SK-N-SH treated with all-trans-retinoic acid at 6 μM for 48 hours (cell line): ENCODE data around the gene CAMSAP2.

ENCODE experiments used
- ATAC-seq: fragments of 200-7000 bp; cut with Tn5 transposase; 3 replicates; pipeline ENCODE4 v1.9.1; 2020; ENCODE audit warnings: mild to moderate bottlenecking, moderate library complexity
- ARNTL ChIP-seq: fragments of 450-650 bp; formaldehyde crosslinking; IDR thresholded peaks from 2 replicates; pipeline ENCODE4 v1.5.0; 2020; ENCODE audit warnings: low read depth, mild to moderate bottlenecking, moderate library complexity, borderline replicate concordance
- BACH2 ChIP-seq: fragments of 250-450 bp; sonication (Bioruptor Pico); IDR thresholded peaks from 2 replicates; pipeline ENCODE4 v1.9.0; 2021; ENCODE audit warnings: mild to moderate bottlenecking, borderline replicate concordance
- CREB5 ChIP-seq: fragments of 250-450 bp; sonication (Bioruptor Pico); IDR thresholded peaks from 2 replicates; pipeline ENCODE4 v1.5.1; 2020; ENCODE audit warnings: low read depth, mild to moderate bottlenecking, moderate library complexity
- CSDC2 ChIP-seq: fragments of 250-450 bp; sonication (Bioruptor Pico); IDR thresholded peaks from 2 replicates; pipeline ENCODE4 v1.5.0; 2020; ENCODE audit warnings: mild to moderate bottlenecking, moderate library complexity
- ESRRG ChIP-seq: fragments of 250-450 bp; sonication (Bioruptor Pico); IDR thresholded peaks from 2 replicates; pipeline ENCODE4 v1.6.1; 2021; ENCODE audit warnings: mild to moderate bottlenecking
- GLIS3 ChIP-seq: fragments of 250-450 bp; sonication (Bioruptor Pico); IDR thresholded peaks from 2 replicates; pipeline ENCODE4 v1.5.0; 2020; ENCODE audit warnings: mild to moderate bottlenecking, moderate library complexity
- ISL1 ChIP-seq: fragments of 250-450 bp; sonication (Bioruptor Pico); IDR thresholded peaks from 2 replicates; pipeline ENCODE4 v2.1.2; 2022; ENCODE audit warnings: mild to moderate bottlenecking, moderate library complexity
- OSR1 ChIP-seq: fragments of 250-450 bp; sonication (Bioruptor Pico); IDR thresholded peaks from 2 replicates; pipeline ENCODE4 v1.8.0; 2022; ENCODE audit warnings: moderate library complexity, mild to moderate bottlenecking, inconsistent platforms
- PATZ1 ChIP-seq: fragments of 250-450 bp; sonication (Bioruptor Pico); IDR thresholded peaks from 2 replicates; pipeline ENCODE4 v1.8.0; 2020; ENCODE audit warnings: mild to moderate bottlenecking, moderate library complexity, borderline replicate concordance
- POU6F1 ChIP-seq: fragments of 250-450 bp; sonication (Bioruptor Pico); IDR thresholded peaks from 2 replicates; pipeline ENCODE4 v1.8.0; 2021; ENCODE audit warnings: low read depth, mild to moderate bottlenecking, moderate library complexity, borderline replicate concordance
- PPARA ChIP-seq: fragments of 250-450 bp; sonication (Bioruptor Pico); IDR thresholded peaks from 2 replicates; pipeline ENCODE4 v1.5.0; 2020; ENCODE audit warnings: mild to moderate bottlenecking, borderline replicate concordance
- RARB ChIP-seq: fragments of 250-450 bp; sonication (Bioruptor Pico); IDR thresholded peaks from 2 replicates; pipeline ENCODE4 v1.8.0; 2021; ENCODE audit warnings: mild to moderate bottlenecking, moderate library complexity
- SNAI2 ChIP-seq: fragments of 250-450 bp; sonication (Bioruptor Pico); IDR thresholded peaks from 2 replicates; pipeline ENCODE4 v1.5.0; 2020; ENCODE audit warnings: mild to moderate bottlenecking, moderate library complexity
- TCF4 ChIP-seq: fragments of 250-450 bp; sonication (Bioruptor Pico); IDR thresholded peaks from 2 replicates; pipeline ENCODE4 v1.8.0; 2021; ENCODE audit warnings: mild to moderate bottlenecking, moderate library complexity, borderline replicate concordance
- TOX ChIP-seq: fragments of 250-450 bp; sonication (Bioruptor Pico); IDR thresholded peaks from 2 replicates; pipeline ENCODE4 v1.8.0; 2021; ENCODE audit warnings: mild to moderate bottlenecking, moderate library complexity, borderline replicate concordance
- TSHZ2 ChIP-seq: fragments of 250-450 bp; sonication (Bioruptor Pico); IDR thresholded peaks from 2 replicates; pipeline ENCODE4 v1.5.0; 2020; ENCODE audit warnings: mild to moderate bottlenecking, moderate library complexity
- ZFP3 ChIP-seq: fragments of 250-450 bp; sonication (Bioruptor Pico); IDR thresholded peaks from 2 replicates; pipeline ENCODE4 v1.5.0; 2020; ENCODE audit warnings: mild to moderate bottlenecking, moderate library complexity
- ZFP30 ChIP-seq: fragments of 450-650 bp; formaldehyde crosslinking; IDR thresholded peaks from 2 replicates; pipeline ENCODE4 v1.5.0; 2022; ENCODE audit warnings: mild to moderate bottlenecking, moderate library complexity
- ZNF565 ChIP-seq: fragments of 450-650 bp; formaldehyde crosslinking; conservative IDR thresholded peaks from 2 replicates; pipeline ENCODE4 v1.5.0; 2020; ENCODE audit warnings: low read depth, mild to moderate bottlenecking, moderate library complexity
- ZNF70 ChIP-seq: fragments of 450-650 bp; formaldehyde crosslinking; IDR thresholded peaks from 2 replicates; pipeline ENCODE4 v1.5.0; 2020; ENCODE audit warnings: mild to moderate bottlenecking, moderate library complexity
- ZNF8 ChIP-seq: fragments of 450-650 bp; formaldehyde crosslinking; IDR thresholded peaks from 2 replicates; pipeline ENCODE4 v1.5.0; 2020; ENCODE audit warnings: mild to moderate bottlenecking, moderate library complexity

CAMSAP2 gene

GRCh38 chr1:200727257-200727656, 11.4 kb upstream of the CAMSAP2 start:
- TF ChIP-seq TSHZ2 (no peak), ESRRG (CRISPR knock-in tag) (no peak), GLIS3 (no peak), CREB5 (no peak), PPARA (CRISPR knock-in tag) (no peak), BACH2 (CRISPR knock-in tag) (no peak), ISL1 (CRISPR knock-in tag) (no peak), ZFP30 (CRISPR knock-in tag) (no peak), TOX (CRISPR knock-in tag) (no peak), RARB (no peak), TCF4 (CRISPR knock-in tag) (no peak), OSR1 (CRISPR knock-in tag) (no peak), POU6F1 (CRISPR knock-in tag) (no peak), ARNTL (no peak), ZNF8 (CRISPR knock-in tag) (no peak), ZNF565 (CRISPR knock-in tag) (no peak), SNAI2 (CRISPR knock-in tag) (no peak)

GRCh38 chr1:200729863-200730262, 8.8 kb upstream of the CAMSAP2 start:
- ATAC-seq = no peak
- TF ChIP-seq PATZ1 (CRISPR knock-in tag) = no peak
- TF ChIP-seq SNAI2 (CRISPR knock-in tag) = no peak
- TF ChIP-seq, all 23 proteins: peak for 0

More at GRCh38 chr1:200727257-200727656, 11.4 kb upstream of the CAMSAP2 start:
- ATAC-seq = no peak

- no peak for TF ChIP-seq ISL1 (CRISPR knock-in tag)
- no peak for TF ChIP-seq ESRRG (CRISPR knock-in tag)
- no peak for TF ChIP-seq SNAI2 (CRISPR knock-in tag)
- no peak for TF ChIP-seq ZFP3 (CRISPR knock-in tag)
- no peak for TF ChIP-seq OSR1 (CRISPR knock-in tag)
- TF ChIP-seq GLIS3 = no peak
- TF ChIP-seq TSHZ2 = no peak
- TF ChIP-seq ZNF70 = no peak
- no peak for TF ChIP-seq PPARA (CRISPR knock-in tag)
- no peak for TF ChIP-seq CREB5
- TF ChIP-seq TOX (CRISPR knock-in tag) = no peak
- TF ChIP-seq PATZ1 (CRISPR knock-in tag) = no peak
- no peak for TF ChIP-seq ZNF8 (CRISPR knock-in tag)
- no peak for TF ChIP-seq CSDC2 (CRISPR knock-in tag)
- no peak for TF ChIP-seq TCF4 (CRISPR knock-in tag)
- no peak for TF ChIP-seq ZNF565 (CRISPR knock-in tag)
- no peak for TF ChIP-seq ZFP30 (CRISPR knock-in tag)
- no peak for ATAC-seq
Measured at GRCh38 chr1:200731654-200732332, 6.9 kb upstream of the CAMSAP2 start.
